ENCODE measurements around the gene RXFP3.
"Not testable (repeated sequence)": the region's sequence is repeated elsewhere in the genome, so short reads cannot be mapped to it uniquely, and the experiment has no call there.

Gene RXFP3

GRCh38 chr5:33936381-33937016 is at the start of gene RXFP3:
RXFP3 (plus strand) TSS chr5:33936386; CDS start chr5:33936741, 355 bp downstream.
- no peak for DNase-seq (ENCODE audit: low read depth in 3 of 3)

GRCh38 chr5:33887268-33887667 is 48.9 kb upstream of the RXFP3 start:
- no peak for DNase-seq (ENCODE audit: low read depth in 3 of 3)

GRCh38 chr5:33888587-33888986 is 47.6 kb upstream of the RXFP3 start:
- no peak for DNase-seq (ENCODE audit: low read depth in 3 of 3)

- no peak for DNase-seq (ENCODE audit: low read depth in 3 of 3)
Measured at GRCh38 chr5:33890131-33891032, 45.8 kb upstream of the RXFP3 start.

- no peak for DNase-seq (ENCODE audit: low read depth in 3 of 3)
Measured at GRCh38 chr5:33891446-33891787, 44.8 kb upstream of the RXFP3 start.

GRCh38 chr5:33891788-33892619 is 44.2 kb upstream of the RXFP3 start, which contains the start of gene ADAMTS12:
ADAMTS12 (minus strand) TSS chr5:33891990; CDS start chr5:33891856, 134 bp downstream.
- DNase-seq (ENCODE audit: low read depth in 3 of 3) = no peak

GRCh38 chr5:33892620-33893137 is 43.5 kb upstream of the RXFP3 start:
- no peak for DNase-seq (ENCODE audit: low read depth in 3 of 3)

GRCh38 chr5:33894566-33894965 is 41.6 kb upstream of the RXFP3 start:
- DNase-seq (ENCODE audit: low read depth in 3 of 3) = no peak

GRCh38 chr5:33901156-33901555 is 35.0 kb upstream of the RXFP3 start:
- no peak for DNase-seq (ENCODE audit: low read depth in 3 of 3)

- no peak for DNase-seq (ENCODE audit: low read depth in 3 of 3)
Measured at GRCh38 chr5:33903118-33903517, 33.1 kb upstream of the RXFP3 start.

GRCh38 chr5:33905381-33905780 is 30.8 kb upstream of the RXFP3 start:
- DNase-seq (ENCODE audit: low read depth in 3 of 3) = no peak

GRCh38 chr5:33906248-33906647 is 29.9 kb upstream of the RXFP3 start:
- DNase-seq (ENCODE audit: low read depth in 3 of 3) = not testable (repeated sequence)

- DNase-seq (ENCODE audit: low read depth in 3 of 3) = not testable (repeated sequence)
Measured at GRCh38 chr5:33914844-33915243, 21.3 kb upstream of the RXFP3 start.

- no peak for DNase-seq (ENCODE audit: low read depth in 3 of 3)
Measured at GRCh38 chr5:33921002-33921401, 15.2 kb upstream of the RXFP3 start.

GRCh38 chr5:33925278-33925677 is 10.9 kb upstream of the RXFP3 start:
- no peak for DNase-seq (ENCODE audit: low read depth in 3 of 3)

GRCh38 chr5:33927685-33928084 is 8.5 kb upstream of the RXFP3 start:
- no peak for DNase-seq (ENCODE audit: low read depth in 3 of 3)

- no peak for DNase-seq (ENCODE audit: low read depth in 3 of 3)
Measured at GRCh38 chr5:33928283-33928682, 7.9 kb upstream of the RXFP3 start.

GRCh38 chr5:33929925-33930690 is 6.1 kb upstream of the RXFP3 start:
- DNase-seq (ENCODE audit: low read depth in 3 of 3) = no peak

- no peak for DNase-seq (ENCODE audit: low read depth in 3 of 3)
Measured at GRCh38 chr5:33931136-33931535, 5.0 kb upstream of the RXFP3 start.

- no peak for DNase-seq (ENCODE audit: low read depth in 3 of 3)
Measured at GRCh38 chr5:33933723-33934169, 2.4 kb upstream of the RXFP3 start.

- DNase-seq (ENCODE audit: low read depth in 3 of 3) = no peak
Measured at GRCh38 chr5:33934176-33934575, 2.0 kb upstream of the RXFP3 start.

All from stimulated activated CD4-positive, alpha-beta T cell treated with anti-CD3 and anti-CD28 coated beads, TNF-alpha, amount 100 ng/mL, for 4 hours (primary cell).